ENCODE data around the gene MAPK10. TPM values are rescaled to one million over a fixed set of nuclear protein-coding genes. Genes with fewer than 3 reads are reported as not detected.
A peak's percentile ranks its signal among the peaks of the same experiment; 100 is the strongest.

Gene MAPK10
- total RNA-seq, 1 experiment from 2014 or later = 0.44 TPM

GRCh38 chr4:86033171-86033570 lies 326.7 kb downstream of the MAPK10 start:
- TF ChIP-seq EZH2 (IDR thresholded peaks at IDR 0.05; ENCODE audit: low read length, unreplicated experiment) (no peak), EZH2phosphoT487 (IDR thresholded peaks at IDR 0.05; ENCODE audit: borderline replicate concordance, low read length) (no peak)
- TF ChIP-seq, protein P1, sequence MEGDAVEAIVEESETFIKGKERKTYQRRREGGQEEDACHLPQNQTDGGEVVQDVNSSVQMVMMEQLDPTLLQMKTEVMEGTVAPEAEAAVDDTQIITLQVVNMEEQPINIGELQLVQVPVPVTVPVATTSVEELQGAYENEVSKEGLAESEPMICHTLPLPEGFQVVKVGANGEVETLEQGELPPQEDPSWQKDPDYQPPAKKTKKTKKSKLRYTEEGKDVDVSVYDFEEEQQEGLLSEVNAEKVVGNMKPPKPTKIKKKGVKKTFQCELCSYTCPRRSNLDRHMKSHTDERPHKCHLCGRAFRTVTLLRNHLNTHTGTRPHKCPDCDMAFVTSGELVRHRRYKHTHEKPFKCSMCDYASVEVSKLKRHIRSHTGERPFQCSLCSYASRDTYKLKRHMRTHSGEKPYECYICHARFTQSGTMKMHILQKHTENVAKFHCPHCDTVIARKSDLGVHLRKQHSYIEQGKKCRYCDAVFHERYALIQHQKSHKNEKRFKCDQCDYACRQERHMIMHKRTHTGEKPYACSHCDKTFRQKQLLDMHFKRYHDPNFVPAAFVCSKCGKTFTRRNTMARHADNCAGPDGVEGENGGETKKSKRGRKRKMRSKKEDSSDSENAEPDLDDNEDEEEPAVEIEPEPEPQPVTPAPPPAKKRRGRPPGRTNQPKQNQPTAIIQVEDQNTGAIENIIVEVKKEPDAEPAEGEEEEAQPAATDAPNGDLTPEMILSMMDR (conservative IDR thresholded peaks at IDR 0.05; ENCODE audit: low read depth, low read length) = no peak
- no peaks in the 10 kb centered on the region for H3K79me2 ChIP-seq (ENCODE audit: low read length)
- no peaks in the 10 kb centered on the region for H4K20me1 ChIP-seq (ENCODE audit: low read length)
- DNase-seq (peak; percentile 64), ATAC-seq (peak; percentile 44; the same call in 1 of the 2 replicates)
- no peaks in the 10 kb centered on the region for H3K36me3 ChIP-seq (ENCODE audit: low read depth, low read length)
- peak overlapping the region; percentile 73 for H3K27ac ChIP-seq (ENCODE audit: low read length)
- no peaks in the 10 kb centered on the region for H3K9me2 ChIP-seq (replicated peaks; ENCODE audit: low read length)
- ChIA-PET CTCF (no interaction called here), POLR2A (ENCODE audit: unreplicated experiment) (no interaction called here)
- peak overlapping the region; percentile 68 for H3K4me2 ChIP-seq (ENCODE audit: low read length)
- BruUV-seq (replicated peaks) = no TSS peak
- H2AFZ ChIP-seq (ENCODE audit: low read length) = peak overlapping the region; percentile 50
- peaks cover 50% of the 10 kb centered on the region for H3K4me1 ChIP-seq (ENCODE audit: insufficient read depth, low read length)
- H3K4me3 ChIP-seq (ENCODE audit: low read length) = peak overlapping the region; percentile 13; the same call in 1 of the 2 replicates
- H3F3A ChIP-seq (ENCODE audit: low read length, unreplicated experiment) = no peaks in the 10 kb centered on the region
- no peaks in the 10 kb centered on the region for H3K9me3 ChIP-seq (ENCODE audit: low read length)
- intact Hi-C loops (cut with micrococcal nuclease) = no loop called here
- no peak overlapping the region for H3K9ac ChIP-seq (ENCODE audit: low read length)
- no peaks in the 10 kb centered on the region for H3K27me3 ChIP-seq (ENCODE audit: low read length)

DNA sequence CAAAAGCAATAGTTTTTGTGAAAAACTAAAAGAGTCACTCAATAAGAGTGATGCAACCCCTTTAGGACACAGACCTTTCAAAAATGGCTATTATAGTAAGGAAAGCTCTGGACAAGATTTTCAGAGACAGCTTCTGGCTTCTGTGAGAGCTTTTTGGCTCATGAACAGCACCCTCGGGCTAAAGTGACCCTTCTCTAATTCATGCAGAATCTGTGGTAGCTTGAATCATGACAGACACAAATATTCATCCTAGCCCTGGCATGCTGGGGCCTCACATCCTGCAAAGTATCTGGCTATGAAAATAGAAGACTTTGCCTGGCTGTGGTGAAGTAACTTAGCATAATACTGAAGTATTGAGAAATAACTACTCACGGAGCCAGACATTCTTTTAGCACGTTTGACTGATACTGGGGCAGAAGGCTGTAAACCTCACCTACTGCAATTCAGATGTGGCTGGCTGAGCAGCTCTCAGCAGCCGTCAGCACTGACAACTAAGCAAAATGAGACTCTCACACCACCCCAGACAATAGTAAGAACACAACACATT lies 327.3 kb downstream of the MAPK10 start:
- H2AFZ ChIP-seq (ENCODE audit: low read length) = peak overlapping the region; percentile 50
- H3F3A ChIP-seq (ENCODE audit: low read length, unreplicated experiment) = no peaks in the 10 kb centered on the region
- peak overlapping the region; percentile 68 for H3K4me2 ChIP-seq (ENCODE audit: low read length)
- peak overlapping the region; percentile 11; the same call in 1 of the 2 replicates for H3K9ac ChIP-seq (ENCODE audit: low read length)
- no peaks in the 10 kb centered on the region for H3K9me3 ChIP-seq (ENCODE audit: low read length)
- ChIA-PET POLR2A (ENCODE audit: unreplicated experiment) (no interaction called here), CTCF (no interaction called here)
- ATAC-seq (peak; percentile 30; the same call in 1 of the 2 replicates), DNase-seq (peak; percentile 69)
- no TSS peak for BruUV-seq (replicated peaks)
- H4K20me1 ChIP-seq (ENCODE audit: low read length) = no peaks in the 10 kb centered on the region
- peaks cover 45% of the 10 kb centered on the region for H3K4me1 ChIP-seq (ENCODE audit: insufficient read depth, low read length)
- H3K4me3 ChIP-seq (ENCODE audit: low read length) = peak overlapping the region; percentile 13; the same call in 1 of the 2 replicates
- TF ChIP-seq EZH2 (IDR thresholded peaks at IDR 0.05; ENCODE audit: low read length, unreplicated experiment) (no peak), EZH2phosphoT487 (IDR thresholded peaks at IDR 0.05; ENCODE audit: borderline replicate concordance, low read length) (no peak)
- TF ChIP-seq, protein P1 (conservative IDR thresholded peaks at IDR 0.05; ENCODE audit: low read depth, low read length) = no peak
- H3K79me2 ChIP-seq (ENCODE audit: low read length) = no peaks in the 10 kb centered on the region
- no peaks in the 10 kb centered on the region for H3K36me3 ChIP-seq (ENCODE audit: low read depth, low read length)
- no peaks in the 10 kb centered on the region for H3K27me3 ChIP-seq (ENCODE audit: low read length)
- intact Hi-C loops (cut with micrococcal nuclease) = no loop called here
- H3K27ac ChIP-seq (ENCODE audit: low read length) = peak overlapping the region; percentile 73
- H3K9me2 ChIP-seq (replicated peaks; ENCODE audit: low read length) = no peaks in the 10 kb centered on the region

- Histone ChIP-seq H3K4me3 (ENCODE audit: low read length) (no peak overlapping the region), H3K9me3 (ENCODE audit: low read length) (no peaks in the 10 kb centered on the region), H2AFZ (ENCODE audit: low read length) (no peak overlapping the region), H3K4me2 (ENCODE audit: low read length) (peak overlapping the region; percentile 68; the same call in 1 of the 2 replicates), H3K9ac (ENCODE audit: low read length) (no peak overlapping the region), H4K20me1 (ENCODE audit: low read length) (no peaks in the 10 kb centered on the region), H3F3A (ENCODE audit: low read length, unreplicated experiment) (no peaks in the 10 kb centered on the region), H3K4me1 (ENCODE audit: insufficient read depth, low read length) (peaks cover 39% of the 10 kb centered on the region), H3K27me3 (ENCODE audit: low read length) (no peaks in the 10 kb centered on the region), H3K36me3 (ENCODE audit: low read depth, low read length) (no peaks in the 10 kb centered on the region), H3K79me2 (ENCODE audit: low read length) (no peaks in the 10 kb centered on the region), H3K9me2 (replicated peaks; ENCODE audit: low read length) (no peaks in the 10 kb centered on the region), H3K27ac (ENCODE audit: low read length) (no peak overlapping the region; the same call in 1 of the 2 replicates)
- intact Hi-C loops (cut with micrococcal nuclease) = no loop called here
- CTCF ChIA-PET = no interaction called here
- DNase-seq = no peak
- POLR2A ChIA-PET (ENCODE audit: unreplicated experiment) = no interaction called here
- BruUV-seq (replicated peaks) = no TSS peak
- no peak for TF ChIP-seq EZH2 (IDR thresholded peaks at IDR 0.05; ENCODE audit: low read length, unreplicated experiment)
- no peak for TF ChIP-seq EZH2phosphoT487 (IDR thresholded peaks at IDR 0.05; ENCODE audit: borderline replicate concordance, low read length)
- TF ChIP-seq, protein P1 (conservative IDR thresholded peaks at IDR 0.05; ENCODE audit: low read depth, low read length) = no peak
- no peak for ATAC-seq
Observed at GRCh38 chr4:86031927-86032326, 327.9 kb downstream of the MAPK10 start.

All from PC-3 (cell line).